ENCODE data around the gene MATN1.

DNA sequence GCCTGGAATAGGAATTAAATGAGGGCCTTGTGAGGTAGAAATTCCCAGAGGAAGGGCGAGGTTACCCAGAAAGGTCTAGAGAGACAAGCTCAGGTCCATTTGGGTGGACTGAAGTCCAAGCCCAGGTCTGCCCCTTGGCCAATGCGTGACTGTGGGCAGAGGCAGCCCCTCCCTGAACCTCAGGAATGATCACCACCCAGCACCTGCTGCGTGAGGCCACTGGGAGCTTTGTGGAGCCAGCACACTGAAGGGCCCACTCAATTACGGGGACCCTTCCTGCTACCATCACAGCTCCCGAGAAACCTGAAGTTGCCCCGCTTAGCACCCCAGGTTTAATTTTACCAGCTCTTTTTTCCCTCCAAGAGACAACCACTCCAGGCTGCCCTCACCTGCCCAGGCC lies 6.5 kb upstream of the MATN1 start:
- TF ChIP-seq, protein P1, sequence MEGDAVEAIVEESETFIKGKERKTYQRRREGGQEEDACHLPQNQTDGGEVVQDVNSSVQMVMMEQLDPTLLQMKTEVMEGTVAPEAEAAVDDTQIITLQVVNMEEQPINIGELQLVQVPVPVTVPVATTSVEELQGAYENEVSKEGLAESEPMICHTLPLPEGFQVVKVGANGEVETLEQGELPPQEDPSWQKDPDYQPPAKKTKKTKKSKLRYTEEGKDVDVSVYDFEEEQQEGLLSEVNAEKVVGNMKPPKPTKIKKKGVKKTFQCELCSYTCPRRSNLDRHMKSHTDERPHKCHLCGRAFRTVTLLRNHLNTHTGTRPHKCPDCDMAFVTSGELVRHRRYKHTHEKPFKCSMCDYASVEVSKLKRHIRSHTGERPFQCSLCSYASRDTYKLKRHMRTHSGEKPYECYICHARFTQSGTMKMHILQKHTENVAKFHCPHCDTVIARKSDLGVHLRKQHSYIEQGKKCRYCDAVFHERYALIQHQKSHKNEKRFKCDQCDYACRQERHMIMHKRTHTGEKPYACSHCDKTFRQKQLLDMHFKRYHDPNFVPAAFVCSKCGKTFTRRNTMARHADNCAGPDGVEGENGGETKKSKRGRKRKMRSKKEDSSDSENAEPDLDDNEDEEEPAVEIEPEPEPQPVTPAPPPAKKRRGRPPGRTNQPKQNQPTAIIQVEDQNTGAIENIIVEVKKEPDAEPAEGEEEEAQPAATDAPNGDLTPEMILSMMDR (IDR thresholded peaks at IDR 0.05; ENCODE audit: low read depth, low read length, poor library complexity, severe bottlenecking), result no peak
- no peak for TF ChIP-seq EZH2phosphoT487 (IDR thresholded peaks at IDR 0.05; ENCODE audit: borderline replicate concordance, low read length)
